NAMALWA (cell line): ENCODE measurements around the gene HLA-C.
"Not testable (repeated sequence)": the region's sequence is repeated elsewhere in the genome, so short reads cannot be mapped to it uniquely, and the experiment has no call there.

Experiments
- DNase-seq: peaks from one replicate; pipeline ENCODE4 v3.0.0-alpha.2; 2015; ENCODE audit warnings: low spot score

Gene HLA-C

DNA sequence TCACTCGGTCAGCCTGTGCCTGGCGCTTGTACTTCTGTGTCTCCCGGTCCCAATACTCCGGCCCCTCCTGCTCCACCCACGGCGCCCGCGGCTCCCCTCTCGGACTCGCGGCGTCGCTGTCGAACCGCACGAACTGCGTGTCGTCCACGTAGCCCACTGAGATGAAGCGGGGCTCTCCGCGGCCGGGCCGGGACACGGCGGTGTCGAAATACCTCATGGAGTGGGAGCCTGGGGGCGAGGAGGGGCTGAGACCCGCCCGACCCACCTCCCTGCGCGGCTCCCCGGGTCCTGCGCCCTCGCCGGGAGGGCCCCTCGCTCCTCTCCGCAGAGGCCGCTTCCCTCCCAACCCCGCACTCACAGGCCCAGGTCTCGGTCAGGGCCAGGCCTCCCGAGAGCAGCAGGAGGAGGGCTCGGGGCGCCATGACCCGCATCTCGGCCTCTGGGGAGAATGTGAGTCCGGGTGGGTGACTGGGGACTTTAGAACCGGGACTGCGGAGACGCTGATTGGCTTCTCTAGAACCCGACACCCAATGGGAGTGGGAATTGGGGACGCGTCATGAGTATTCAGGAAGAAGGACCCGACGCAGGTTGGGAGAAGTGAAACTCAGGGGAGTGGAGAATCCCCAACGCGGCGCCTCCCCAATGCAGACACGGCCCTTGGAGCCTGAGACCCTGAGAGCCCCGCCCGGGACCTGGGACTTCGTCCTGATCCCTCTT, at the start of gene HLA-C:
TSS of gene HLA-C (minus strand) at position 452 of the 717 bp plus-strand sequence. CDS start at position 431, 21 bp downstream.
- DNase-seq, result peak; percentile 99

DNA sequence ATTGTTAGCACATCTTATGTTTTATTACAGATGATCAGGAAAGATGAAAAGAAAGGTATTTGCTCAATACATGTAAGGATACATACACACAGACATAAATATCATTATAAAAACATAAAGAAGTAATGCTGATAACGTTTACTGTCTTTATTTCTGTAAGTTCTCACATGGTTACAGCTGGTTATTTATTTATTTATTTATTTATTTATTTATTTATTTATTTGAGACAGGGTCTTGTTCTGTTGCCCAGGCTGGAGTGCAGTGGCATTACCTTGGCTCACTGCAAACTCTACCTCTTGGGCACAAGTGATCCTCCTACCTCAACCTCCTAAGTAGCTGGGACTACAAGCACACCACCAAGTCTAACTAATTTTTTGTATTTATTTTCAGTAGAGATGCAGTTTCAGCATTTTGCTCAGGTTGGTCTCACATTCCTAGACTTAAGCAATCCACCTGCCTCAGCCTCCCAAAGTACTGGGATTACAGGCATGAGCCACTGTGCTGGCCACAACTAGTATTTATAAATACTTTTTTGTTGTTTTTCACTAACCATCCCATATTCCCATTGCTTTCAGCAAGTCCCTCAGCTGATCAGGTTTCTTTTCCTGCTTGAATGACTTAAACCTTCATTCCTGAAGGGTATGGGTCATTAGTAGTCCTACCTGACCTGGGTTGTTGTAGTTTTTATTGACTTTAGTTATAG, 49.3 kb upstream of the HLA-C start:
- no peak for DNase-seq

DNA sequence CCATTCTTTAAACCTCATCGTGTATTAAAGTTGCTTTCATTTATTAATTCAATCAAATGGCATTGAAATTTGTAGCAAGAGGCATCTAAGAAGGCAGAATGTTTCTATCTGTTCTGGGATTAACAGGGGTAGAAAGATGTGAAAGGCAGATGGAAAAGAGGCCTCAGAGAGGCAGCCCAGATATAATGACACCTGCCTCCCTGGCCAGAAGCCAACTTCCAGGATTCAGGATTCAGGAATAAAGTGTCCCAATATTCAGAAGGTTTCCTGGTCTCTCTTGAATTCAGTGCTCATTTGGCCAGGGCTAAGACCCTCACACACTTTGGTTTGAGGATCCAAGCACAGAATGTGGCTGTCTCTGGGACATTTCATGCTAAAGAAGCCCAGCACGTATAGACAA, 45.1 kb upstream of the HLA-C start:
- no peak for DNase-seq

DNA sequence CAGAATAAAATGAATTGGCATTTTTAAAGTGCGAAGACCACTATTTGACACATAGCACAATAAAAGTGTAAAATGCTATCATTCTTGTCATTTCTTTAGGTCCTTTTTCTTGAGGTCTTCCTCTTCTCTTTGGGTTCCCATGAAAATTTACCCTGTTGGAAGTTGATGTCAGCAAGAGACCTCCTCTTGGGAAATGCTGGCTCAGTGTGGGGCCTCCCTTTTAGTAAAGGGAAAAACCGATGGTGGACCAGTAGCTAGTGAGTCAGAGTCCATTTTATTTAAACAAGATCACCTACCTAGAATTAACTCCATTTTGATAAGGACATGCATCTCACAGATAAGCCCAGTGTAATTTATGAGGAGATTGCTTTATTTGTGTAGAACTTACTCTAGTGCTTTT, 37.7 kb upstream of the HLA-C start:
- no peak for DNase-seq

DNA sequence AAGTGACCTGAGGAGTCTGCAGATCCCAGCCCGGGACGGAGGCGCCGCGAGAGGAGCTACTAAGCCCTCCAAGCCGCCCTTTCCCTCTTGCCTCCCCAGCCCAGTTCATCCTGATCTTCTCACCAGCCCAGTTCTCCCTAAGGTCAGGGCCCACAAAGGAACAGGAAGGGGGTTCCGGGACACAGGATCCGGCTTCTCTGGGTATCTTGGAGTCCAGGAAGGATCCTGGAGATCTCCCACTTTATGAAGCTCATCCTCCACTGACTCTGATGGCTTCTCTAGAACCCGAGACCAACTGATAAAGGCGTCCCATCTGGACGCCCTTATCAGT, 36.9 kb upstream of the HLA-C start:
- DNase-seq, result no peak

DNA sequence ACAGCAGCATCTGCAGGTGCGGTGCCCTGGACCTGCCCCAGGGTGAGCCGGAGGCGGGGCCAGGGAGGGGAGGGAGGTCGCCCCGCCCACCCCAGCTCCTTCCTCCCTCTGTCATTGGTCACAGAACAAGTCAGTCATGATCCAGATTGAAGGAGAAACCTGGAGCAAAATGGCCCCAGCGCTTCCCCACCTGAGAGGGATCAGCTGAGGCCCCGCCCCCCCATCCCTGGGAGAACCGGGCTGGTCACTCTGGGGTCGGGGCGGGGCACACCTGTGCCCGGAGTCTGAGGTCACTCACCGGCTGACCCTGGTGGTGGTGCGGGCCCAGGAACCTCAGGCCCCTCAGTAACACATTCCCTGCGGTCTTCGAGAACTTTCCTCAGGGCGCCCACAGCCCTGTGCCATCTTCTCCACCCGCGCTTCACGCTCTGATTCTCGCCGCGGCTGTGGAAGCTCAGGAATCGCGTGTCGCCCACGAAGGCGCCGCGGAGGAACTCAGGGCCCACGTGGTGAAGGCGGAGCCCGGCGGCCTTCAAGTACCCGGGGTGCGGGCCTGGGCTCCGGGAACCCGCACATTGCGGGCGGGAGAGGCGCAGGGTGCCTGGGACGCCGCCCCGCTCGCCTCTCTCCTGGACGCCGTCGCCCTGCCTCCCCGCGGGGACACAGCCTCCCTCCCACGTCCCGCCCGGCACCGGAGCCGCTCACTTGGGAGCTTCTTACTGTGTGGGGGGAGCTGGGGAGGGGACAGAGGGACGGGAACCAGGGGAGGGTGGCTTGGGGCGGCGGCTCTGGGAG, 36.4 kb upstream of the HLA-C start:
- DNase-seq, result peak; percentile 8

DNA sequence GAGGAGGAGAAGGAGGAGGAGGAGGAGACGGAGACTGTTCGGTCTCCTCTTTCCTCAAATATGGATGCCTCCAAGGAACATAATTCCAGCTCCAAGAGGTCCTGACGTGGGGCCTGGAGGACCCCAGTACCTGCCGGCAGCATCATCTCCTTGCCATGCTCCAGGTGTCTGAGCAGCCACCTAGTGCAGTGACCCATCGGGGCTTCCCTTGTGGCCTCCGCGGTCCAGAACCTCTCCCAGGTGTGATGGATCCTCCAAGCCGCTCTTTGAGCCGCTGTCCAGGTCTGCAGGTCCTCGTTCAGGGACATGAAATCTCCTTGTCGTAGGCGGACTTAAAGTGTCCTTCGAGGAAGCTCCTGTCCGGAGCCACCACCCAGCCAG, 35.8 kb upstream of the HLA-C start:
- no peak for DNase-seq

DNA sequence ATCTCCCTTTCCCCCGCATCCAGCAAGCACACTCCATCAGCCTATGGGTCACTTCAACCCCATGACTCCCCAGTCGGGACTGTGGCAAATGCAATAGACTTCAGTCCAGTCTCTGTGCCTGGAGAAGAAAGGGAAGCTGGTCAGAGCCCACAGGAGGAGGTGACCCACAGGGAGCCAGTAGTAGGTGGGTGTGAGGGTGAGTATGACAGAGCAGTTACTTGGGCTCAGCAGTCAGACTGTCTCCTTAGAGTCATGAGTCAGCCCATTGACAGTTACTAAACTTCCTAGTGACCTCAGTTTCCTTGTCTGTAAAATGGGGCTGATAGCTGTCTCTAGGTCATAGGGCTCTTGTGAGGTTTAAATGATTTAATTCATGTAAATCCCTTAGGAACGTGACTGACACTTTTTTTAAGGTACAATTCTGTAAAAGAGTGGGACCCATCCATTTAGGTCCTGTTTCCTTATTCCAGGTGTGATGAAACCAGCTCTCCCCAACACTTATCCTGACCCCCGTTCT, 33.9 kb upstream of the HLA-C start:
- no peak for DNase-seq

DNA sequence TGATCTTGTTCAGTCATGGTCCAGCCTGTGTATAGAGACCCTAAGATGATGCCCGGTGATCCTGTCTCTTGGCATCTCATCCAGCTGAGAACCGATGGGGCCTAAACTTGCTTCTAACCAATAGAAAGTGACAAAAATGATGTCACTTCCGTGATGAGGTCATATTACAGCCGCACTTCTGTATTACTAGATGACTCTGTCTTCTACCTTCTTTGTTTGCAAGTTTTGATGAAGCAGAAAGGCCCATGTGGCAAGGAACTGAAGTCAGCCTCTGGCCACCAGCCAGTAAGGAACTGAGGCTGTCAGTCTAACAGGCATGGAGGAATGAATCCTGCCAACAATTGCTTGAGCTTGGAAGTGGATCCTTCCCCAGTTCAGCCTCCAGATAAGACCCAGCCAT, 32.8 kb upstream of the HLA-C start:
- DNase-seq, result peak; percentile 26

DNA sequence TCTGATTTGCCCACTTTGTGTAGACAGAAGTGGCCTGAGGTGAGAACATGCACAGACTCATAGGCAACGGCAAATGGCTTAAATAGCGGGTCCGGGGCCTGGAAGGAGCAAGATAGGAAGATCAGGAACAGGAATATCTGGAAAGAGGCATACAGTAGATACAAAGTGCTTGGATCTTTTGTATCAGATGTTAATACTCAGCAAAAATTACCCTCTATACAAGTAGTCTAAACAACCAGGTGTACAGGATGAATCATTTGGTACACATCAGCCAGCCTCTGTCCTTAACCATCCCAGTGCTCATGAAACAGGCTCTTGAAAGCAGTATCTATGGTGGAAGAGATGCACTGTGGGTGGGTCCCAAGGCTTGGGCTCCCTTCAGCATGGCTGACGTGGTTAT, 28.9 kb upstream of the HLA-C start:
- no peak for DNase-seq

DNA sequence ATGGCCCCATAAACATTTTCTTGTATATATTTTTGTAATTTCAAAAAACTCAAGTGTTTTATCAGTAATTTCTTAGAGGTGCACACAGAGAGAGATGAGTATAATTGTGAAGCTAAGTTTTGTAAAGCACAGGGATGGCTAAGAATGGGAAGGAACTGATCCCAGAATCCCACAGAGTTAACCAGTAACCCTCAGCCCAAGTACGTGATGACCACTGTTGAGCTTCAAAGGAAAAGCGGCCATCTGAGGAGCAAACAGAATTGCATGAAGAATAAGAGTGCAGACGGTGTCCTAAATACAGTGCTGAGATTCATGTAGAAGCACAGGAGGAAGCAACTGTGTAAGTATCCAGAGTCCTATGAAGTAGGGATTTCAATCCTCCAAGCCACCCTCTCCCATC, 28.1 kb upstream of the HLA-C start:
- DNase-seq, result no peak

DNA sequence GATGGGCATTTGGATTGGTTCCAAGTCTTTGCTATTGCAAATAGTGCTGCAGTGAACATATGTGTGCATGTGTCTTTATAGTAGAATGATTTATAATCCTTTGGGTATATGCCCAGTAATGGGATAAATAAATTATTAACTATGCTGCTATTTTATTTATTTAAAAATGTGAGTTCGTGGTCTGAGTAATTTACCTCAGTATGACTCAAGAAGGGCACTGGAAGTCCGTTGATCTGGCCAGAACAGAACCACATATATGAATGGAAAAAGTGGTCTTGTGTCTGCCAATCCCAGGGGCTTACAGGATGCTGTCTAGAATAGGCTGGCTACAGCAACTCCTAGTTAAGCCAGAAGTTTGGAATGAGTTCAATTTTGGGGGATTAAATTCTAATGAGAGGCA, 27.6 kb upstream of the HLA-C start:
- DNase-seq, result no peak

DNA sequence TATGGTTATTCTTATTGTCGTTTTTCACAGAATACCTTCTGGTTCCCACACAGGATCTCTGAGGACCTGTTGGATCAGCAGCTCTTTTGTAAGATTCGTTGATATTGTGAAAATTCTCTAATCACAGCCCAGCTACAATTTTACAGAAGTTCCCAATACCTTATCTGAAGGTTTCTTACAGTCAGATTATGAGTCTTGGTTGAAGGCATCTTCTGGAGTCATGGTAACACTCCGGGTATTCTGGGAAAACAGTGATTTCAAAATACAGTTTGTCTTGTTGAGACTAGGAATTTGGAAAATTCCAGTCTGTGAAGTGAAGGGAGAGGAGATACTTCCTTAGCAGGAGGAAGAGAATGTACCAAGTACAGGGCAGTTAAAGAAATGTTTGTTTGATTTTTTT, 22.2 kb upstream of the HLA-C start:
- no peak for DNase-seq

DNA sequence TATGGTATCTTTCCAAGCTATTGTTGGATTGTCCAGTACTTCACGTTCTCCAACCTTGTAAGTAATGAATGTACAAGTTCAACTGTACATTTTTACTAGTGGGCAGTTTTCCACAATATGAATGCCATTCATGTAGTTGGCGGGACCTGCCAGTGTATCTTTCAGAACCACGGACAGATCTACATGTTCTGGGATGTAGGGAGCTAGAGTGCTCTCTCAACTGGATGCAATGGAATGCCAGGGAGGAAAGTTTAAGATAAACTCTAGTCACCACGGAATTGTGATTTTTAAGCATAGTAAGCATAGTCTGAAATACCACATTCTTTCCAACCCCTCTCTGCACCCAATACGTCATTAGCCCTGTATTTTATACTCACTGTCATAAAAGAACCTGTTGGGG, 21.5 kb upstream of the HLA-C start:
- DNase-seq, result no peak

DNA sequence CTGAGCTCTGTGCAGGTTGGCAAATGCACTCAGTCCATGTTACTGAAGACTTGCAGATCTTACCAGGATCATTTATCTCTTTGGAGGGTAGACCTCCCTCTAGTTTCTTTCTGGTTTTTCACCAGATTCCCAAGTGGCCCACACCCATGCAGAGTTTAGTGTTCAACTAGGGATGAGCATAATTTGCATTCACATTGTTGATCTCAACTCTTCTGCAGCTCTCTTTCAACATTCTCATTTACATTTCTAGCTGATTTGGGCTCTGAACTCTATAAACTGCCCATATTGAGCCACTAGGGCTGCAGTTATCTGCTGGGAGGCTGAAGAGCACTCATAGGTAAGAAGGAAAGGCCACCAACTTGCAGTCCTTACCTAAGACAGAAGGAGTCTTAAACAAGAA, 17.9 kb upstream of the HLA-C start:
- no peak for DNase-seq

DNA sequence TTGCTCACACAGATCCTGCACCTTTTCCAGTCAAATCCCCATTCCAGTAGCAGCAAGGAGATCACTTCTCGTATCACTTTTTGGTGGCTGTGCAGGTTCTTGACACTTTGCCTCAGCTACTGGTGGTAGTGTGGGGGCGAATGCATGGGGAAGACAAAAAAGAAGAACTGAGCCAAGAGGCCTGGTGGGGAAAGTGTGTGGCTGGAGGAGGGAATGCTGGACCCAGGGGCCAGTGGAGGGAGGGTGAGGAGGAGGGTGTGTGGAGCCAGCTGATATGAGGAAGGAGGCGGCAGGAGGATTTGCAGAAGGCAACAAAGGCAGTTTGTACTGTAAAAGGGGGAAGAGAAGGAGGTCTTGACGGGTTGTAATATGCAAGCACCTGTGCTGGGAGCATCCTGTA, 15.7 kb upstream of the HLA-C start:
- DNase-seq, result no peak

DNA sequence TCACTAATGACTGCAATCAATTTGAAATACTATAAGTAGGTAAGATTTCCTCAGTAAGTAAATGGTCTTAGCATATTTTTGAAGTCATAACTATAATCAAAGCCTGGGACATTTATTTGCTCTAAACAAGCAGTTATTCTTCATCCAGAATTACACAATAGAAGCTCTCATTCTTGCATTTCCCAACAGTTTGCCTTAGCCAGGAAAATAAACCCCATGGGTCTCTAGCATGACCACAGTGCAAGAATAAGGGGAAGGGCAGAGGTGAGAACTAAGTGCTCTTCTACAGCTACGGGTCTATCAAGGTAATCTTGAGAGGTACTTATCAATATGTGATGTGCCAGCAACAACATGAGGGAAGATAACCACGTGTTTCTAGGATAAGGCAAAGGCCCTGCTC, 14.1 kb upstream of the HLA-C start:
- no peak for DNase-seq

DNA sequence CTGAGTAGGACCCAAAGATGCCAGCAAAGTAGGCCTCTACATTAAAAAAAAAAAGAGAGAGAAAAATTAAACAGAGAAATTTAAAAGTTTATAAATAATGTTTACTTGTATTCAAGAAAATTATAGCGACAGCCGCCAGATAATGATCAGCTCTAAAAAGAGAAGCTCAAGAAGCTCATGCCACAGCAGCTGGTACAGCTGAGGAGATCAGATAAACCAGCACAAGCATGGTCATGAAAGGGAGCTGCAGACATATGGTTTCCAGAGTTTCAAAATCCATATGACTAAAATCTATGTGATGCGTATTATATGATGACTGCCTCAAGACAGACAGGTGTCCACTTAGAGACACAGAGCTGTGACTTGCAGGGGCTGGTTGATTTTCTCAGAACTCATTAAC, 13.6 kb upstream of the HLA-C start:
- DNase-seq, result no peak

DNA sequence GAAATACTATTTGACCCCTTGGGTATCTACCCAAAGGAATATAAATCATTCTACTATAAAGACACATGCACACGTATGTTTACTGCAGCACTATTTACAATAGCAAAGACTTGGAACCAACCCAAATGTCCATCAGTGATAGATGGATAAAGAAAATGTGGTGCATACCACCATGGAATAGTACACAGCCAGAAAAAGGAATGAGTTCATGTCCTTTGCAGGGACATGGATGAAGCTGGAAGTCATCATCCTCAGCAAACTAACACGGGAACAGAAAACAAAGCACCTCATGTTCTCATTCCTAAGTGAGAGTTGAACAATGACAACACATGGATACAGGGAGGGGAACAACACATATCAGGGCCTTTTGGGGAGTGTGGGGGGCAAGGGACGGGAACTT, 7.8 kb upstream of the HLA-C start:
- DNase-seq, result not testable (repeated sequence)

DNA sequence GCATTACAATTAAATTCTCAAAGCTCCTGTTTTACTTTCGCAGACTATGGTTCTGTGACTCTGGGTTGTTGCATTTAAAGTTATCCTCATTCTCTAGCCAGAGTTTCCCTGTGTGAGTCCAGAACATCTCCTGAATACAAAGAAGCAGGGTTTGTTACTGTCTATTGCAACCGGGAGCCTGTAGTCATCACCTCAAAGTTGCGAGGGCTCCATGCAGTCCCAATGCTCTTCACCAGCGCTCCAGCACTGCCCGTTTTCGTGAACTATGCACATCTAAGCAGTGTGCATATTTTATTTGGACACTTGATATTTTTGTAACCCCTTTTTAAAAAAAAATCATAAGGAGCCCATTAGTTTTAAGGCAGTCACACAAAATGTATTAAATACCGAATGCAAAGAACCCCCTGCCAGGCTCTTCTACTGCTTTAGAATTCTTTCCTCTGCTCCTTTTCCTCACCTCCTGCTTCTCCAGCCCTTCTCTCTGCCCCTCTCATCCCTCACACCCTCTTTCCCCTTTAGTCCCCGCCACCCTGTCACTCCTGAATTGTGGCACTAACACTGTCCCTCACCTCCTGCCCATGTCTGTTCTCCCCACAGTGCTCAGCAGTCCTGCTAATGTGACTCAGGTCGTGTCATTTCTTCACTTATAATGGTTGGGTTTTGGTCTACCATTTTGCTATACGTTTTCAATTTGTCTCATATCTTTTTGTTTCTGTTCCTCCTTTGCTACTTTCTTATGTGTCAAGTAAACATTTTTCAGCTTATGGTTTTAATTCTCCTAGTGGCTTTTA, 1.1 kb upstream of the HLA-C start:
- DNase-seq, result no peak

DNA sequence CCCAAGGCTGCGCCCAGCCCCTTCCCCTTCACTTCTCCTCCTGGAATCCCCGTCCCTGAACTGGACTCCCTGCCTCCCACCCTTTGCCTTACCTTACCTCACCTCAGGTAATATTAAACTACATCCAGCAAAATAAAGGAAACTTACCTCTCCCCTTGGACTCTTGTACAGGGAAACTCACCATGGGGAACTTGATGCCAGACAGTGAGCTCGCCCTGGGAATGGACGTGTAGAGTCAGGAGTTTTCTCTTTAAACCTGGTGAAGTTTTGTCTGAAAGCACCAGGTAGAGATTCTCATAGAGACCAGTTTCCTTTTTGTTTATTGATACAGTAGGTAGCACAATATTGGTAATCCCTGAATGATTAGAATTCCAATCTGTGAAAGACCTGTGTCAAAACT, 544 bp upstream of the HLA-C start:
- peak; percentile 34 for DNase-seq
